Activated CD4-positive, alpha-beta T cell treated with anti-CD3 and anti-CD28 coated beads for 24 hours (primary cell): Measurements from ENCODE around the gene RARG.
"Not testable (repeated sequence)": the region's sequence is repeated elsewhere in the genome, so short reads cannot be mapped to it uniquely, and the experiment has no call there.

Experiments used
- DNase-seq, 2 donors: peaks; one replicate each; pipeline ENCODE4 v3.0.0-alpha.2; 2020; ENCODE audit warnings: low read depth in 2 of 2

RARG gene

GRCh38 chr12:53208877-53209463 is 23.0 kb downstream of the RARG start:
- no peak for DNase-seq

- no peak for DNase-seq
Observed at GRCh38 chr12:53208435-53208834, 23.6 kb downstream of the RARG start.

DNA sequence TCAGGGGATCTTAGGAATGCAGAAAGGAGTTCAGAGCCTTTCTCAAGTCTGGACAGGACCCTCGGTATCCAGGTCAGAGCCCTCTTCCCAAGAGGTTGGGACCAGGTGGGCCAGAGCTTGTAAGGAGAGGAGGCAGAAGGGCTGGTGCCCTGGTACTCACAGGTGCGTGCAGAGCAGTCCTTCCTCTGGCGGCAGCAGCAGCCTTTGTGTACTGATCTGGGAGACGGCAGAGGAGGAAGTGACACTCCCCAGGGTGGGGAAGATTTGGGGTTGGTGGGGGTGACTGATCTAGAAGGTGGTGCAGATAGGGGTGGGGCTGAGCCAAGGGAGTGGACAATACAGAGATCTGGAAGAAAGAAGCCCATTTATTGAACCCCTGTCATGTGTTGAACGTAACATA is 25.0 kb downstream of the RARG start, which contains the start of gene ITGB7:
ITGB7 (minus strand) TSS at position 210 of the 400 bp plus-strand sequence. CDS start 6,808 bp downstream, outside the sequence.
- peak; percentile 32 to 38 for DNase-seq

DNA sequence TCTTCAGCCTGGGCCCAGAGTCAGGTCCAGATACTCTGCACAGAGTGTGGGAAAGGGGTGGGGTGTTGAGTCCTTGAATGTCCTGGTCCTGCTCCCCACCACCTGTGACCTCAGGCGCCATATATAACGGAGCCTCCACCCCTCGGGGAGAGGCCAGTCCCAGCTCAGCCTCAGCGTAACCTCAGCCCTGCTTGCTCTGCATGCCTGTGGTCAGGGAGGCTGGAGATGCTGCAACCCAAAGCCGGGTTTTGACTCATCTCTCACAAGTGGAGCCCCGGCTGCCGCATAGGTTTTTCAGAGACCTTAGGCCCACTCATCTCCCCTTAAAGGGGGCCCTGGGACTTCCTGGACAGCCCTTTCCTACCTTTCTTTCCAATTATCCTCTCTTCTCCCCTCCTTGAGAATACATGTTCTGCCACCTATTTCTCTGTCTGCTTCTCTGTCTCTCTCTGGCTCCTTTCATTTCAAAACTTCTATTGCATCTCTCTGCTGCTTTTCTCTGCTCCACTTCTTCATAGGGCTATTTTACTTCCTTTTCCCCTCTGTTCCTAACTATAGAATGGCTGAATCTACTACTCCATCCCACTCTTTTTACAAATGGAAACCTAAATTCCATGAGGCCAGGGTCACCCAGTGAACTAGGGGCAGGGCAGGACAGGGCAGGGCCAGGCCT is 26.1 kb downstream of the RARG start:
- peak; percentile 55 to 63 for DNase-seq

GRCh38 chr12:53204351-53204750 is 27.7 kb downstream of the RARG start:
- no peak for DNase-seq

GRCh38 chr12:53202316-53202715 is 29.7 kb downstream of the RARG start:
- not testable (repeated sequence) for DNase-seq

DNA sequence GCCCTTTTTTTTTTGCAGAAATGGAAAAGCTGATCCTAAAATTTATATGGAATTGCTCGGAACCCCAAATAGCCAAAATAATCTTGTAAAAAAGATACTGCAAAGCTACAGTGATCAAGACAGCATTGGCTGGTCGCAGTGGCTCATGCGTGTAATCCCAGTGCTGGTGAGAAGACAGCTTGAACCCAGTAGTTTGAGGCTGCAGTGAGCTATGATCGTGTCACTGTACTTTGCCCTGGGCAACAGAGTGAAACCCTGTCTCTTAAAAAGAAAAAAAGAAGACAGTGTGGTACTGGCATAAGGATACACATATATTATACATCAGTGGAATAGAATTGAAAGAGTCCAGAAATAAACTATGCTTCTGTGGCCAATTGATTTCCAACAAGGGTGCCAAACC is 30.4 kb downstream of the RARG start:
- no peak for DNase-seq

- DNase-seq: no peak
Observed at GRCh38 chr12:53201177-53201541, 30.9 kb downstream of the RARG start.

DNA sequence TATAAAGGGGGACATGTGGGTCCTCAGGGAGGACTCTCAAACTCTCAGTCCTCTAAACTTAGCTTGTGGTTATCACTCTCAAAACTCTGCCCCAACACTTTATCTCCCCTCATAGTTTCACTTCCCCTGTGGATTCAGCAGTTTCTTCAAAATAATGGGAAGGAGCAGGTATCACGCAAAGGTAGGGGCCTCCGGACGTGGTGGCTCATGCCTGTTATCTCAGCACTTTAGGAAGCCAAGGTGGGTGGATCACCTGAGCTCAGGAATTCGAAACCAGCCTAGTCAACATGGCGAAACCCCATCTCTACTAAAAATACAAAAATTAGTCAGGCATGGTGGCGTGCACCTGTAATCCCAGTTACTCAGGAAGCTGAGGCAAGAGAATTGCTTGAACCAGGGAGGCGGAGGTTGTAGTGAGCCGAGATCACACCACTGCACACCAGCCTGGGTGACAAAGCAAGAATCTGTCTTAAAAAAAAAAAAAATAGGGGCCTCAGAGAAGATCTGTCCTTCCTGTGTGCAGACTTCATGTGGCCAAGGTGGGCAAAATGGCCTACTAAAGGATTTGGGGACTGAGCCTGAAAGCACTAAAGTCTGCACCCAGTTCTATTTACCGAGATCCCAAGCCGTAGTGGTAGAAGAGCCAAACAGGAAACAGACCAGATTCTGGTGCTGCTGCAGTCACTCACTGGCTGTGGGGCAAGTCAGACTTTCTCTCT is 31.4 kb downstream of the RARG start:
- no peak for DNase-seq

DNA sequence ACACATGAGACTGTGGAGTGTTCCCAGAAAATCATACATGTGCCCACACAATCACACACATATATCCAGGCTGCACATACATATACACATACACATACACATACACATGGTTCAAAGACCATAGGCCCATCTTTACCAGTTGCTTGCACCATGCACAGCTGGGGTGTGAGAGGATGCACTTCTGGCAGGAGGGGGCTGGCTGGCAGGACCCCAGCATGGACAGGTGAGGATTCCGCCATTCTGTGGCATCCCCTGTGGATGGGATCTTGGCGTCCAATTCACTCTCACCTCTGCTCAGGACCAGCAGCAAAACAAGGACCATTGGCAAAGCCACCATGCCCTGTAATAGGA is 31.9 kb downstream of the RARG start:
- DNase-seq: no peak

DNA sequence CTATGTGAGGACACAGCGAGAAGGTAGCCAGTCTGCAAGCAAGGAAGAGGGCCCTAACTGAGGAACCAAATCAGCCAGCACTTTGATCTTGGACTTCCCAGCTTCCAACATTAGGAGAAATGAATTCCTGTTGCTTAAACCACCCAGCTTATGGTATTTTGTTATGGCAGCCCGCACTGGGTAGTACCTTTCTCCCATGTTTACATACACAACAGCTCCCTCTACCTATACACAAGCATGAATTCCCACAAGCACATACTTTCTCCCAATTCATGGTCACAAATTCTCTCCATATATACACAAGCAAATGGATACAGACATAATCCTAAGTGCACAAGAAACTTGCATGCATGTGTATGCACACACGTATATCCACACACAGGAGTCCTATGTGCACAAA is 32.3 kb downstream of the RARG start:
- DNase-seq: no peak

DNA sequence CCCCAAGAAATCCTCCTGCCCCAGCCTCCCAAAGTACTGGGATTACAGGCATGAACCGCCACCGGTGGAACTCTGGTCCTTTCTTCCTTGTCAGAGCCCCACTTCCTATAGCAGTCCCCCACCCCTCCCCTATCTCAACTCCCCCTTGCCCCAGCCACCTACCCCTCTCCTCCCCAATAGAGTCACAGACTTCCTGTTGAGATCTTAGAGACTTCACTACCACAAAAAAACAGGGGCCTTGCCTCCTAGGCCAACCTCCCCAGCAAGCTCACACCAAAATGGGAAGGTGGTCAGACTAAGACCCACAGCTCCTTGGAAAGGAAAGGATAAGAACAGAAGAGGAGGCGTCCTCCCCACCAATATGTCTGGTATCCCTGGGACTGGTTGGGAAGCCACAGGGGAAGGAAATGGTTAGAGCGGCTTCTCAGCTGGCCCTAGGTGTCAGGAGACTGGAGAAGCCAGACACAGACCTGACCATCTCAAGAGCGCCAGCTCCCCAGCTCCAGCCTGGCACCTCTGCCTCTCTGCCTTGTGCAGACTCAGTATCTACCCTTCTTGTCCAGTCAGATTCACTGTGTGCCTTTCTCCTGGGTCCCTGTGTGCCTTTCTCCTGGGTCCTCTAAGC is 33.4 kb downstream of the RARG start:
- no peak for DNase-seq

GRCh38 chr12:53197011-53197640 is 34.9 kb downstream of the RARG start:
- no peak for DNase-seq

- DNase-seq: no peak
Observed at GRCh38 chr12:53196486-53196885, 35.5 kb downstream of the RARG start.

DNA sequence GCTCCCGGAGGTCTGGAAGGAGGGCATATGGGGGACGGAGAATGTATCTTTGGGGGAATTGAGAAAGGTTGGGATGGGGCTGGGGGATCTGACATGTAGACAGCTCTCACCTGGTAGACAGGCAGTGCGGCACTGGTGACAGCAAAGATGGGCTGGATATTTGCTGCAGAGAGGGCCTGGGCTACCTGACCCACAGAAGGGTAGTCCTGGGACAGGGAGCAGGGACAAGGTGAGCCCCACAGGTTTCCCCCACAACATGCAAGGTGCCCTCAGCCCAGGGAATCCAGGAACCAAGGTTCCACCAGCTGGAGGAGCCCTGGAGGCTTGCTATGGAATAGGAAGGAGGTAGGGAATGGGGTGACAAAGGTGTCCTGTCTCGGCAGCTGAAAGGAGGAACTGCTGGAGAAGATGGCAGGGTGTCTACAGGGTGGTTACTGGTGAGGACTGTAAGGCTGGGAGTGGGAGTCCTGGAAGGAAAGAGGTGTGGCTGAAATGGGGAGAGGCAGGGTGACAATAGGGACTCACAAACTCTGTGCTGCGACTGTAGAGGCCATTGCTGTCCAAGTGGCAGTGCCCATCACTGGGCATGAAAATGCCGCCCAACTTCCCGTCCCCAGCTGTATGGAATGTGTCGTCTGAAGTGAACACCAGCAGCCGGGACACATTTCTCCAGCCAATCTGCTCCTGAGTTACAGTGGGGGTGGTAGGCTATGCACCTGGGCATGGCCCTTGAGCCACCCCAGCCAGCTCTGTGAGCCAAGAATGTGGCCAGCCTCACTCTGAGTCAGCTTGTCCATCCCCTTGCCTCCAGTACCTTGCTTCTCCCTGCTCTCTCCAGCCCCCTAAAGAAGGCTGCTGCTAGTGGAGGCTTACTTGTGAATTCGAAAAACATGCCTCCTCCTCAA is 36.2 kb downstream of the RARG start:
- DNase-seq: no peak

GRCh38 chr12:53194973-53195372 is 37.0 kb downstream of the RARG start:
- no peak for DNase-seq

DNA sequence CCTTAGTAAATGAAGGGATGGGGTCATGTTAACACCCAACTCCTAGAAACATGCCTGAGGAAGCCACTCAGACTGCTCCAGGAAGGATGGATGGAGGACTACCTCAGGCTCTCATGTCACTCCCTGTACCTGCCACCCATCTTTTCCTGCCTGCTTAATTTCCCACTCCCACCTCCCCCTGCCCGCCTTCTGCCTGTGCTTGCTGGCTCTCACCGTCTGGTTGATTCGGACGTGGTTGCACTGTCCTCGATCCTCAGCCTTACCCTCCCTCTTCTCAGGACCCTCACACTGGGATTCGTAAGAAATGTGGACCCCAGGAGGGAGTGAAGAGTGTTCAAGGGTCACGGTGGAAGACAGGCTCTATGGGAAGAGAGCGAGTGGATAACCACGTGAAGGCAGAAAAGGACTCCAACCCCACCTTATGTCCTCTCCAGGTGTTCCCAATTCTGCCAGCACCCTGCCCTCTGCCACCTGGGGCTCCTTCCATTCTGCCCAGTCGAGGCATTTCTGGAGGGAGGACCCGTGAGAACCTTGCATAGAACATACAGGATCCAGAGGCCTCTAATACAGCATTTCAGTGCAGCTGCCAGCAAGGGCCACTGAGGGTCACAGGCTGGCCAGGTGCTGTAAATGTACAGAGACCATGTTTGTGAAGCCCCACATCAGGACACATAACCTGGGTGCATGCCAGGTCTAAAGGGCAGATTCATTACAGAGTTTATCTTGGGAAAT is 37.9 kb downstream of the RARG start:
- no peak for DNase-seq

GRCh38 chr12:53193040-53193439 is 39.0 kb downstream of the RARG start:
- DNase-seq: no peak

- DNase-seq: no peak
Observed at GRCh38 chr12:53192531-53193021, 39.4 kb downstream of the RARG start.

GRCh38 chr12:53191885-53192530 is 40.0 kb downstream of the RARG start:
- DNase-seq: no peak
